Transverse colon (tissue), 4 donors: ENCODE data around the gene PSPH. TPM values are rescaled to one million over a fixed set of nuclear protein-coding genes. Genes with fewer than 3 reads are reported as not detected.
A peak's percentile ranks its signal among the peaks of the same experiment; 100 is the strongest.
"Not testable (repeated sequence)": the region's sequence is repeated elsewhere in the genome, so short reads cannot be mapped to it uniquely, and the experiment has no call there.

Experiments
- DNase-seq: peaks from one replicate; pipeline ENCODE4 v3.0.0-alpha.2; 2019
- H3K27ac ChIP-seq, 4 donors: fragments of 200-600 bp; sonication (generic); 2 replicates each; pipeline ENCODE4 v1.5.1; 2016 to 2018; ENCODE audit warnings: inconsistent platforms in 4 of 4
- H3K27me3 ChIP-seq: fragments of 200-600 bp; sonication (generic); 2 replicates; pipeline ENCODE4 v1.5.1; 2017; ENCODE audit warnings: inconsistent platforms
- H3K36me3 ChIP-seq, 4 donors: fragments of 200-600 bp; sonication (generic); 2 replicates each; pipeline ENCODE4 v1.5.1; 2017 to 2019; ENCODE audit warnings: inconsistent platforms in 4 of 4
- H3K4me1 ChIP-seq, 4 donors: fragments of 200-600 bp; sonication (generic); 2 replicates each; pipeline ENCODE4 v1.5.1; 2017 to 2020; ENCODE audit warnings: inconsistent platforms in 4 of 4
- H3K4me3 ChIP-seq, 4 donors: fragments of 200-600 bp; sonication (generic); 1 replicate in 1 of 4; 2 replicates in 3 of 4; pipeline versions ENCODE4 v1.5.1 to v1.6.1; 2017 to 2019; ENCODE audit warnings: inconsistent platforms in 4 of 4
- H3K9me3 ChIP-seq, 2 donors: fragments of 200-600 bp; sonication (generic); 2 replicates each; pipeline ENCODE4 v1.5.1; 2017 to 2019; ENCODE audit warnings: inconsistent platforms in 2 of 2
- EP300 ChIP-seq: sonication (generic); formaldehyde crosslinking; IDR thresholded peaks from one replicate; pipeline ENCODE4 v1.6.1; 2017; ENCODE audit warnings: antibody characterized with exemption, low read depth
- POLR2A ChIP-seq: fragments of 450-650 bp; IDR thresholded peaks from one replicate; pipeline ENCODE4 v1.6.1; 2016; ENCODE audit warnings: antibody characterized with exemption, mild to moderate bottlenecking, moderate library complexity
- POLR2AphosphoS5 ChIP-seq, 3 donors: sonication (generic); formaldehyde crosslinking; IDR thresholded peaks; one replicate each; pipeline ENCODE4 v1.6.1; 2016; ENCODE audit warnings: antibody characterized with exemption in 3 of 3
- WGBS, 2 donors: methylation state at CpG; one replicate each; pipeline ENCODE4 v1.1.5; 2018; ENCODE audit warnings: low coverage in 1 of 2; 5-methylcytosine and 5-hydroxymethylcytosine counted together
- in situ Hi-C, 4 donors: fragments of 200-750 bp; cut with MboI; loops; one replicate each; pipeline versions ENCODE4 v1.15.0 to v1.15.1; 2017; ENCODE audit warnings: low sequenced_read_pairs in 3 of 4, low pct_ligation_motif_present in 1 of 4, low pct_unique_long_range_greater_than_20kb in 1 of 4
- intact Hi-C: fragments of 100-400 bp; cut with DNase I; formaldehyde crosslinking; loops from one replicate; pipeline ENCODE4 v1.15.1; 2023; ENCODE audit warnings: low total_unique reads
- total RNA-seq, 4 donors: library from RNA; depleted of rRNA; stranded (reverse); fragments of >200 nt; gene quantifications; one replicate each; pipeline ENCODE4 v1.1.0, GENCODE V29; 2016
- TF ChIP-seq, protein P1 (sequence below), 5 experiments: fragments of 200-600 bp in 3 of 5; fragments of 450-650 bp in 2 of 5; sonication (generic) in 3 of 5; IDR thresholded peaks; 1 replicate in 2 of 5; 2 replicates in 3 of 5; pipeline ENCODE4 v1.5.1; 2016 to 2017; ENCODE audit warnings: antibody characterized with exemption in 5 of 5, inconsistent platforms in 3 of 5, mild to moderate bottlenecking in 2 of 5, moderate library complexity in 1 of 5

PSPH gene
- total RNA-seq, 4 donors from 2014 or later: 8.9 to 15.1 (median 10.0) TPM

DNA sequence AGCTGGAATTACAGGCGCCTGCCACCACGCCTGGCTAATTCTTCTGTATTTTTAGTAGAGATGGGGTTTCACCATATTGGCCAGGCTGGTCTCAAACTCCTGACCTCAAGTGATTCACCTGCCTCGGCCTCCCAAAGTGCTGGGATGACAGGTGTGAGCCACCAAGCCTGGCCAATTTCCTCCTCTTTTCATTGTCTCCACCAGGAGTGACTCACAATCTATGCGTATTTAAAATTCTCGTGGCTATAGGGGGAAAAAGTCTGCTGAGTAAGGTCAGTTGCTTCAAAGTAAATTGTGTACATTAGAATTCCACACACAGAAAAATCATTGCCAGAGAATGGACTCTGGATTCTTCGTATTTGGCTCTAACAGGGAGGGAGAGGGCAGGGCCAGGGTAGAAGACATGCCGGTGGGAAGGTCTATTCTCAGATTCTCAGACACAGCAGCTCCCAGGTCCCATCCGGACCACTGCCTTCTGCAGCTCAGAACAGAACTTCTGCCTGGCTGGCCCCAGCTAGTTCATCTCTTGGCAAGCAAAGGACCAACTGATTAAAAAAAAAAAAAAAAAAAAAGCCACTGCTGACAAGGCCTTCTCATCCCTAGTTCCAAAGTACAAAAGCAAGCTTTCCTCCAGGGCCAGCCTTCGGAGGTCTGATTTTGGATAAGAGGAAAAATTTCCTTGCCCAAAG lies 22.2 kb downstream of the PSPH start:
- Histone ChIP-seq H3K4me3 (no peak overlapping the region), H3K27me3 (no peaks in the 10 kb centered on the region), H3K4me1 (peaks cover 0 to 18% (median 8%) of the 10 kb centered on the region in 4 donors), H3K36me3 (no peaks in the 10 kb centered on the region), H3K27ac (peak overlapping the region in 2 of 4 donors; percentile 51 to 56), H3K9me3 (no peaks in the 10 kb centered on the region)
- in situ Hi-C loops (loop anchor here in 1 of 4 donors (25.0 kb wide), 1 partner anchor 1017 kb away; the partner anchor contains the start of gene EGFR), intact Hi-C loops (no loop called here)
- no peak for DNase-seq
- TF ChIP-seq POLR2A (no peak), EP300 (no peak), POLR2AphosphoS5 (IDR thresholded peaks at IDR 0.05) (no peak)
- TF ChIP-seq, protein P1, sequence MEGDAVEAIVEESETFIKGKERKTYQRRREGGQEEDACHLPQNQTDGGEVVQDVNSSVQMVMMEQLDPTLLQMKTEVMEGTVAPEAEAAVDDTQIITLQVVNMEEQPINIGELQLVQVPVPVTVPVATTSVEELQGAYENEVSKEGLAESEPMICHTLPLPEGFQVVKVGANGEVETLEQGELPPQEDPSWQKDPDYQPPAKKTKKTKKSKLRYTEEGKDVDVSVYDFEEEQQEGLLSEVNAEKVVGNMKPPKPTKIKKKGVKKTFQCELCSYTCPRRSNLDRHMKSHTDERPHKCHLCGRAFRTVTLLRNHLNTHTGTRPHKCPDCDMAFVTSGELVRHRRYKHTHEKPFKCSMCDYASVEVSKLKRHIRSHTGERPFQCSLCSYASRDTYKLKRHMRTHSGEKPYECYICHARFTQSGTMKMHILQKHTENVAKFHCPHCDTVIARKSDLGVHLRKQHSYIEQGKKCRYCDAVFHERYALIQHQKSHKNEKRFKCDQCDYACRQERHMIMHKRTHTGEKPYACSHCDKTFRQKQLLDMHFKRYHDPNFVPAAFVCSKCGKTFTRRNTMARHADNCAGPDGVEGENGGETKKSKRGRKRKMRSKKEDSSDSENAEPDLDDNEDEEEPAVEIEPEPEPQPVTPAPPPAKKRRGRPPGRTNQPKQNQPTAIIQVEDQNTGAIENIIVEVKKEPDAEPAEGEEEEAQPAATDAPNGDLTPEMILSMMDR (IDR thresholded peaks at IDR 0.05): no peak
- WGBS, 2 donors: 39 to 67% methylated on average over 5 to 9 of the region's 9 CpGs

DNA sequence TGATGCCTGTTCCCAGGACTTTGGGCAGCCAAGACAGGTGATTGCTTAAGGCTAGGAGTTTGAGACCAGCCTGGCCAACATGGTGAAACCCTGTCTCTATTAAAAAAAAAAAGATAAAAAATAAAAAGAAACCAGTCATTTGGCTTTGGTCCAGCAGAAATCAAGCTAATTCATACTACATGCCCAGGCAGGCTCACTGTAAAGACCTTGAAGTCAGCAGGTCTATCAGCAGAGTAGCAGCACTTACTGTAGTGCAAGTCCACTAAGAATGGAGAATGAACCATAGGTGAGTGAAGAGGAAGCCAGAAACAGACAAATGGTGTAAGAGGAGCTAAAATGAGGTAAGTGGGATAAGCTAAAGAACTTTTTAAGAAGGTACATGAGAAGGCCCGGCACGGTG lies 24.7 kb downstream of the PSPH start:
- intact Hi-C loops (no loop called here), in situ Hi-C loops (loop anchor here in 1 of 4 donors (25.0 kb wide), 1 partner anchor 1014 kb away; the partner anchor contains the start of gene EGFR)
- WGBS, 2 donors: 66% methylated on average over 2 of the region's 2 CpGs; no CpG with 5 or more reads in 1 of the 2 donors
- Histone ChIP-seq H3K4me1 (peaks cover 0 to 12% (median 4%) of the 10 kb centered on the region in 4 donors), H3K36me3 (no peaks in the 10 kb centered on the region), H3K4me3 (no peak overlapping the region), H3K27me3 (no peaks in the 10 kb centered on the region), H3K9me3 (no peaks in the 10 kb centered on the region), H3K27ac (no peak overlapping the region)
- TF ChIP-seq EP300: no peak
- no peak for TF ChIP-seq POLR2A
- TF ChIP-seq POLR2AphosphoS5 (IDR thresholded peaks at IDR 0.05): no peak
- TF ChIP-seq, protein P1 (IDR thresholded peaks at IDR 0.05): no peak
- DNase-seq: no peak

DNA sequence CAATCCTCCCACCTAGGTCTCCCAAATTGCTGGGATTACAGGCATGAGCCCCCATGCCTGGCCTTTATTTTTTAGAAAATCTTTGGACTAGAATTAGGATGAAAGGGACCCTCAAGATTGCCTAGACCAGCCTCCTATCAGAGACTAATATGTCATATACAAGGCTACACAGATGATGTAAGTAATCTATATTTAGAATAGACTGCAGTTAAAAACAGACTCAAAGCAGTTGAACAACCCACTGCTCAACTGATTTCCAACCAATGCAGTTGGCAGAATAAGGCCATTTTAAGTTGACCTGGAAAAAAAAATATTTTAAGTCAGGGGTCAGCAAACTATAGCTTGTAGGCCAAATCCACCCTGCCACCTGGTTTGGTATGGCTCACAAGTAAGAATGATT lies 27.7 kb downstream of the PSPH start:
- Histone ChIP-seq H3K27me3 (no peaks in the 10 kb centered on the region), H3K4me1 (peaks cover 0 to 6% (median 0%) of the 10 kb centered on the region in 4 donors), H3K36me3 (no peaks in the 10 kb centered on the region), H3K27ac (no peak overlapping the region), H3K4me3 (no peak overlapping the region), H3K9me3 (no peaks in the 10 kb centered on the region)
- TF ChIP-seq, protein P1 (IDR thresholded peaks at IDR 0.05): no peak
- TF ChIP-seq POLR2AphosphoS5 (IDR thresholded peaks at IDR 0.05) (no peak), EP300 (no peak), POLR2A (no peak)
- DNase-seq: no peak
- in situ Hi-C loops (no loop called here), intact Hi-C loops (no loop called here)

DNA sequence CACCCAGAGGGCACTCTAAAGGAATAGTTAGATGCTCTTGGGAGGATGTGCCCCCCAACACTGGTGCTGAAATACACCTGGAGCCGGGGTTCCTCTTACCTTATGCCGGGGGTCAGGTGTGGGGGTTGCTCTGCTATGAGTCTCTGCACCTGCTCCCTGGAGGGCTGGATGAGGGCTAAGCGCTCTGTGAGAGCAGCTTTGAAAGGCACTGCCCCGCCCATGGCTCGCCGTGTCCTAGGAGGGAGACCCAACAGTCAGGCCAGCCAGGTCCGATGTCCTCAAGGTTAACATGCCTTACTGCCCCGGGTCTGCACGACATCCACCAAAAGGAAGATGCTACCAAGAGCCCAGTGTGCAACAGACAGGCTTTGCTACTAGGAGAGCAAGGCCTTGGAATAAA lies 31.7 kb downstream of the PSPH start:
- no peaks in the 10 kb centered on the region for H3K27me3 ChIP-seq
- no peaks in the 10 kb centered on the region for H3K36me3 ChIP-seq
- intact Hi-C loops: no loop called here
- no peak for TF ChIP-seq POLR2A
- no peak for TF ChIP-seq POLR2AphosphoS5 (IDR thresholded peaks at IDR 0.05)
- no peak for TF ChIP-seq EP300
- TF ChIP-seq, protein P1 (IDR thresholded peaks at IDR 0.05): no peak
- H3K9me3 ChIP-seq: no peaks in the 10 kb centered on the region
- WGBS, 2 donors: 59 to 93% methylated on average over 2 to 9 of the region's 9 CpGs
- peak; percentile 16 for DNase-seq
- no peak overlapping the region for H3K27ac ChIP-seq
- H3K4me3 ChIP-seq: no peak overlapping the region
- in situ Hi-C loops: no loop called here
- peaks cover 0 to 5% (median 0%) of the 10 kb centered on the region in 4 donors for H3K4me1 ChIP-seq

DNA sequence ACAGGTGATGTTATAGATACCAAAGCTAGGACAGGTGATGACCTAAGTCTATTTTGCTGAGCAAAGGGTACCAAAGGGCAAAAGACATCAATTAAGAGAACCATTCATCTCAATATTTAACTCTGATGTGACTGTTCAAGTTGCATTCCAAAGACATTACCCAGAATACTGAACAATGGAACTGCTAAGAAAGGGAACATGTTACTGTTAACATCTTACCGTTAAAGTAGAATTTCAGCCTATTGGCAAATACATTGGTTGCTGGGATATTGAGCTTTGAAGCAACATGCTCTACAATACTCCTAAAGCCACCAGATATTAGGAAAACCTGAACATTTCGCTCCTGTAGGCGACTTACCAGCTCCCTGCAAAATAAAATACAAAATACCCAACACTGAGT lies 34.2 kb downstream of the PSPH start:
- DNase-seq, H3K4me1 ChIP-seq, H3K4me3 ChIP-seq, H3K9me3 ChIP-seq, H3K27ac ChIP-seq, H3K27me3 ChIP-seq, in situ Hi-C loops, intact Hi-C loops, H3K36me3 ChIP-seq: not testable (repeated sequence)
- WGBS, 2 donors: 88 to 92% methylated on average over 1 to 3 of the region's 3 CpGs
